GM19452 (cell line): Measurements from ENCODE around the gene RIPK4.

ENCODE experiments used
- ATAC-seq: cut with Tn5 transposase; IDR thresholded peaks from one replicate; pipeline ENCODE4 v1.9.1; 2021; ENCODE audit not compliant: unreplicated experiment

The RIPK4 gene

DNA sequence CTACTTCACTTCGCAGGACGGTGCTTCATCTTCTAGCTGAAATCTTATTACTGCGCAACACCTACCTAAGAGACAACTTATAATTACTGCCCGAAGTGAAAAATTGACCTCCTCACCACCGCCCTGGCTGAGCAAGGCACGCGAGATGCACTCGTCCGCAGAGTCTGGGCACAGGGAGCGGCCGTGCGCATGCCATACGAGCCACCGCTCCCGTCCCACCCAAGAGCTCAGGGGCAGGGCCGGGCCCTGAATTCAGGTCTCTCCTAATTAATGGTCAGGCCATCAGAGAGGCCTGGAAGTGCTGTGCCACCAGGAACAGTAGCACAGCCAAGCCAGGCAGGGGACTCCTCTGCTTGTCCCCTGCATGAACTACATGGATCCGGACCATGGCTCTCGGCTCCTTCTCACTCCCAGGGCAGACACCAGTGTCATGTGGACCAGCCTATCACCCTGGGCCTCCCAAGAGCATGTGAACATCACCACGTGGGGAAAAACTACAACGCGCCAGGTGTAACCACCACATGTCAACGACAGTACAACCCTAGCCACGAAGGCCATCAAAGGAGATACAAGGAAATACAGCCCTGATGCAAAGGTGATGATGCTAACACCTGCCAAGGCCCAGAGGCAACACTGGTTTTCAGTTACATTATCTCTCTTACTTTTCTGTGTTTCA lies 11.5 kb downstream of the RIPK4 start:
- no peak for ATAC-seq

- ATAC-seq: no peak
Observed at GRCh38 chr21:41754479-41754891, 12.4 kb downstream of the RIPK4 start.

- ATAC-seq: no peak
Observed at GRCh38 chr21:41753006-41753898, 13.6 kb downstream of the RIPK4 start.

DNA sequence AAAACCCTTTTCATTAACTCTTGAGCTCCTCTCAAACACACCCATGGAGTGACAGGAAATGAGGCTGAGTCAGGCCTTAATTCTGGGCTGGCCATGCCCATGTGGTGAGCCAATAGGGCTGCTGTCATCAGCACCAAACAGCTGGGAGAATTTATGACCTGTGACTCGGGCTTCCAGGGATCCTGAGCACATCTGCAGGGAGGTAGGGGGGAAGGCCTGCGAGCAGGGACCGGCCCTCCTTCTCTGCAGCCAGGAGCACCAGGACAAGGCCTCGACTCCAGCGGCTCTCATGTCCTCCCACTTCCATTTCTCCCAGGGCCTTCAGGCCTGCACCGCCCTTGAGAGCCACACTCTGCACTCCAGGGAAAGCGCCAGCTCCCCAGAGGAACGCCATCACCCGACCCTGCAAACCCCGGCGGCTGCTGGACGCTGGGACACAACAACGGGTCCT lies 14.6 kb downstream of the RIPK4 start:
- no peak for ATAC-seq

DNA sequence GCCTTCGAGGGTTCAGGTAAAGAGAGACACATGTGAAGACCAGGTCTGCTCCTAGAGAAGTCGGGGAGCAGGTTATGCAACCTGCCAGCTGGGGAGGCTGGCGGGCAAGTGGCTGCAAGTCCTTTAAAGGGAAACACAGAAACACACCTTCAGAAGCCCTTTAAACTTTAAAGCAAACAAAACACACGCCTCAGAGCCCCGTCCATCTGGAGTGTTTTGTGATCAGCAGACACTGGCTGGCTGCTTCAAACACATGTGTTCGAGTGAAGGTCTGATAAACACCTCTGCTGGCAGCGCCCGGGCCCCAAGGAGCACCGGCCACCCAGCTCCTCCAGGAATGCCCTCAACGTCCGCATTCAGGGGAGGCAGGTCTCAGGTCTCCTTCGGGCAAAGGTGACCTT lies 15.2 kb downstream of the RIPK4 start:
- no peak for ATAC-seq

- ATAC-seq: no peak
Observed at GRCh38 chr21:41750532-41751151, 16.2 kb downstream of the RIPK4 start.

- no peak for ATAC-seq
Observed at GRCh38 chr21:41750051-41750450, 16.8 kb downstream of the RIPK4 start.

GRCh38 chr21:41749286-41749685 lies 17.6 kb downstream of the RIPK4 start:
- no peak for ATAC-seq

GRCh38 chr21:41747943-41748738 lies 18.7 kb downstream of the RIPK4 start:
- ATAC-seq: no peak

DNA sequence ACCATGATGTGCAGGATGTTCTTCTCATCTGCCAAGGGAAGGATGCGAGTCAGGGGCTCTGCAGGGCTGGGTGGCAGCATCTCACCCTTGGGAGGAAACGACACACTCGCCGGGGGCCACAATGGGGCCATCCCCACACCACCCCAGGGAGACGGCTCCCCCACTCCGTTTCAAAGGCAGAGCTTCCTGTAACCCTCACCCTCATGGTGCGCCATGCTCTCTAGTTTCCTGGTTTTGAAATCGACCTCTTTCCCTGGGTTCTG lies 20.2 kb downstream of the RIPK4 start:
- ATAC-seq: no peak

DNA sequence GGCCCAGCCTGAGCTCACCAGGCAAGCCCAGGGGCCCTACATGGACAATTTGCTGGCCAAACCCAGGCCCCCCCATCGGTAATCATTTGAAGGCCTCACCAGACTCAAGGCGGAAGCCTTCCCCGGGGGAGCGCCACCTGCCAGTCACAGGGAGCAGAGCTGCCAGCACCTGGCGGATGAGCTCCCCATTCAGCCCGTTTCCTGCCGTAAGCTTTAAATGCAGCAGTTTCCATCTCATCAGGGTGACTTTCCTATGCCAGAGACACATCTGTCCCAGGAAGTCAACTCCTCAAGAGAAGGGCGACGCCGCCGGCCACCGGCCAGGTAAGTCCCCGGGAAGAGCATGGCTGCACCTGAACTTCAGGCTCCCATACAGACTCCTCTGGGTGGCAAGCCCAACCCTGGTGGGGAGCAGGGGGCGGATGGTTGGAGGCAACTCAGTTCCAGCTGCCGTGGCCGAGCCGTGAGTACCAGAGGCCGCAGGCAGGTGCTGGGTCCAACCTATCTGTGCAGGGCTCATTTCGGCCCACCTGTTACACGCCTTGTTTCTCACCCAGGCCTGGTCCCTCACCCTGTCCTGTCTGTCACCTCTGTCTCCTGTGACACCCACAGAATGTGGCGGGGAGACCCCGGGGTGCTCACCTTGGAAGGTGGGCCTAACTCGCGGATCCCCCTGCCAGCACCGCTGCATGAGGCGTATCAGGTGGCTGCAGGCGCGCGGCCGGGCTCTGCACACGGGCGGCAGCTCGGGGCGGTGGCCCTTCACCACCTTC lies 20.7 kb downstream of the RIPK4 start:
- no peak for ATAC-seq

DNA sequence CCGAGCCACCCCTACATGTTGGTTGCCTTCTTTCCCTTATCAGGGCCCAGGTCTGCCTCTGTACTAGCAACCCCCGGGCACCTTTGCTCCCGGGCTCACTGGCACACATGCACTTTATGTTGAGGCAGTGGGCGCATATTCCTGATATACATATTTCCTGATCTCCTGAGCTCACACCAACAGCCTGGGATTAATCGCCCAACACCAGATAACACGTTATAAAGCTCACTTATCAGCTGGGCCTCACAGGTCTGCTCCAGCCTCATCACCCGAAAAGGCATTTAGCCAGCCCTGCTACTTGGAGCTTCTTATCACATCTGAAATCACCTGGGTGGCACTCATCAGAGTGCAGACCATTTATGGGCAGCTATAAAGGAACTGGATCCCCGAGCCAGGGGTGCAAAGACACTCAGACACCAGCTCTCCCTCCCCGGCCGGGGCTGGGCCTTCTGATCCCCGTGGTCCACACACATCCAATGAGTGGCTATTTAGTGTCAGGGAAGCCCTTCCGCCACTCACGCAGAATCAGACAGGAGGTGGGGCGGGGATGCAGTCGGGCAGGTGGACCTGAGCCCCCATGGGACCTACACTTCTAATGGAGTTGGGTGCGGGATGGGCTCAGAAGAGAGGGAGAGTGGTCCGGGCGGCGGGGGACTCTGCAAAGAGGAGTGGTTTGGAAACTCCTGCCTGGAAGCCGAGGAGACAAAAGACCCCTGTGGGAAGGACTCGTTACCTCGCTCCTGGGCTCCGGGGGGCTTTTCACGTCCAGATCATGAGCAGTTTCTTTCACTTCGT lies 21.6 kb downstream of the RIPK4 start:
- ATAC-seq: no peak

DNA sequence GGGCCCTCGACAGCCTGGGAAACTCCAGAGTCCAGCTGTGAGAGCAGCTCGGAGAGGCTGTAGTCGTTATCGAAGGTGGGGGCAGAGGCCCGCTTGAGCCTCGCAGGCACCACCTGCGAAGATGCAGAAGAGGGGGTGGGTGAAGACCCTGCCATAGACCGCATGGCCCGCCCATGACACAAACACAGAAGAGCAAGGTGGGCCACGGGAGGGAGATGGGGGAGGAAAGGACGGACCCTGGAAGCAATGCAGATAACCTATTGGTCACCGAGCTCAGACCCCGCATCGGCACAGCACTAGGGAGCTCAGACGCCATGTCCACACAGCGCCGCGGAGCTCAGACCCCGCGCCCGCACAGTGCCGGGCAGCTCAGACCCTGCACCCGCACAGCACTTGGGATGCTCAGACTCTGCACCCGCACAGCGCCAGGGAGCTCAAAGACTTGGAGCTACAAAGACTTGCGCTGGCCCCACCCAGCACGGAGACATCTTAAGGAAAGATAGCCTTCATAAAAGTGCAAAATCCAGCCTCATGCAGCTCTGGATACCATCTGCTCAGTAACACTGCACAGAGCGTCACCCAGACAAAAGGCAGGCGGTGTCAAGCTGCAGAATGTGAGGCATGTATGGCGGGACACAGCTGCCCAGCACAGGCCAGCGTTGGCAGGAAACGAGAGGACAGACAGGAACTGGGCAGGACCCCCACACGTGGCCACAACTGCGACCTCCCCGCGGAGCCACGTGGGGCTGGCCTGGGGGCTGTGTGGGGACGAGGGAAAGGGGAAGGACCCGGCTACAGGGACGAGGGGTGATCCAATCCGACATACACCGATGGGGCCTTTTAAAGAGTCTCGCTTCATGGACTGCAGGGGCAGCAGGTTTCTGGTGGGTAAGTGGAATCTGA lies 22.6 kb downstream of the RIPK4 start:
- ATAC-seq: no peak

DNA sequence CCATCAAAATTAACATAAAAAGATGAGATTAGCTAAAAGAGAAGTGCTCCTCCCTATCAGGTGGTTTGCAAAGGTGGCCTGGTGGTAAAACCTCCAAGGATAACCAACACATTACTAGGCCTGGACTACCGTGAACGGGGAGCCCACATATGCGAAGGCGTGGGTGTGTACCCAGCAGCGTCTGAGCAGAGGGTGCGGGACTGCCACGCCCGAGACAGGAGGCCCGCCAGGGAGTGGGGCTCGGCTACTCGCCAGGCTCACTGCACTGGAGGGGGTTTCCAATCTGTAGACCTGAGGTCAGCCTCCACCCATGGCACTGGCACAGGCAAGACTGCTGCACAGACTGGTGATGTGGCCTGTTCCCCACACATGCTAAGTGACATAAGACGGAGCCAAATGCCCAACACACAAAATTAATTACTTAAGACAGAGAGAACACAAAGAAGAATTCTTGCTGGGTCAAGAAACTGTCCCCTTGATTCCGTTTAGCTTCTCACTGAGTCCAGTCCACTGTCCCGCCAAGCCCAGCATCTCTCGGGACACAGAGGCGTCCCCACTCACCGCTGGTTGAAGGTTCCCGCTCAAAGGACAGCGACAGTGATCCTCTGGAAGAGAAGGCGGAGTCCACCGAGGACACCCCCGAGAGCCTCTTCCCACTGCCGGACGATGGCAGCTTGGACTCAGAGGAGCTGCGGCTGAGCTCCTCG lies 23.4 kb downstream of the RIPK4 start:
- ATAC-seq: no peak

DNA sequence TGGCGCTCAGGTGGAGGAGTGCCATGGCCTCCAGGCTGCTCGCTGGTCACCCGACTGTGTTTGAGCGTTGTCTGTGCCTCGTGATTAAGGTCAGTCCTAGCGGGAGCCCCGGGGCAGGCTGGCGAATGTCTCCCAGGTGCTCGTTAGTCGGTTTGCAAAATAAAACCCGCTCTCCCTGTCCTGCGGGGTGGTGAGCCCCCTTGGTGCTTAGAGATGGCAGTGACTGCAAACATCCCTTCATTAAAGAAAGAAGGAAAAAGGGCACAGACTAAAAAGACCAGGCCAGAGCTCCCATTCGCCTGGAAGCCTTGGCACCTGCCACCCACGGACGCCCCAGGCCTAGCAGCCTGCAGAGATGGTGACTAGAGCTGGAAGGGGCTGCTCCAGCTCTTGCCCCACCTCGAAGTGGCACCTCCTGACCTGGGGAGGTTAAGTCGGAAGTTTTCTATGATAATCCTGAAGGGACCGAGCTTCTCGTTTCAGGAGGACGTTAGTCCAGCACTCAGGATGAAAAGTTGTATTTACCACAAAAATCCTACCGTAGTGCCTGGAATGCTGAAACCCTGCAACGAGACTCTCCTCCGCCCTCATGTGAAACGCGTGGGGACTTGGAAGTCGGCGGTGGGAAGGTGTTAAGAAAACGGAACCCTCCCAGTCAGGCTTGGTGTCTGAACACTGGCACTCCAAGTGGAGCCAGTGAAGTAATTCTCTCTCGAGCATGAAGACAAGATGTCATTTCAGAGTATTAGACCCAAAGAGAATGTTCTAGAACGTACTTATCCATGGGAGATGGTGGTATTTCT lies 24.6 kb downstream of the RIPK4 start:
- no peak for ATAC-seq

GRCh38 chr21:41741253-41742072 lies 25.4 kb downstream of the RIPK4 start:
- ATAC-seq: no peak
